Nephron (organoid): ENCODE measurements around the gene IL12RB1.
A peak's percentile ranks its signal among the peaks of the same experiment; 100 is the strongest.

ENCODE experiments used
- H3K27ac Mint-ChIP-seq, 3 experiments: 2 replicates each; pipeline ENCODE4 v1.8.0; 2020; ENCODE audit warnings: mixed read lengths in 3 of 3, mild to moderate bottlenecking in 2 of 3, moderate library complexity in 1 of 3
- H3K27me3 Mint-ChIP-seq: 2 replicates; pipeline ENCODE4 v1.8.0; 2021; ENCODE audit warnings: low read depth, mild to moderate bottlenecking, moderate library complexity, mixed read lengths
- H3K36me3 Mint-ChIP-seq: 2 replicates; pipeline ENCODE4 v1.8.0; 2020; ENCODE audit warnings: low read depth, mixed read lengths
- H3K4me1 Mint-ChIP-seq: 2 replicates; pipeline ENCODE4 v1.8.0; 2020; ENCODE audit warnings: mixed read lengths
- H3K4me3 Mint-ChIP-seq, 3 experiments: 2 replicates each; pipeline ENCODE4 v1.8.0; 2020; ENCODE audit warnings: mild to moderate bottlenecking in 3 of 3, mixed read lengths in 3 of 3, moderate library complexity in 2 of 3
- H3K9me3 Mint-ChIP-seq: 2 replicates; pipeline ENCODE4 v1.8.0; 2020; ENCODE audit warnings: mixed read lengths
- TF ChIP-seq, protein P1 (sequence below), 3 experiments: fragments of 200-600 bp; sonication (generic); IDR thresholded peaks; one replicate each; pipeline ENCODE4 v1.5.0; 2021; ENCODE audit warnings: antibody characterized with exemption in 3 of 3; ENCODE audit not compliant: unreplicated experiment in 3 of 3

IL12RB1 gene

DNA sequence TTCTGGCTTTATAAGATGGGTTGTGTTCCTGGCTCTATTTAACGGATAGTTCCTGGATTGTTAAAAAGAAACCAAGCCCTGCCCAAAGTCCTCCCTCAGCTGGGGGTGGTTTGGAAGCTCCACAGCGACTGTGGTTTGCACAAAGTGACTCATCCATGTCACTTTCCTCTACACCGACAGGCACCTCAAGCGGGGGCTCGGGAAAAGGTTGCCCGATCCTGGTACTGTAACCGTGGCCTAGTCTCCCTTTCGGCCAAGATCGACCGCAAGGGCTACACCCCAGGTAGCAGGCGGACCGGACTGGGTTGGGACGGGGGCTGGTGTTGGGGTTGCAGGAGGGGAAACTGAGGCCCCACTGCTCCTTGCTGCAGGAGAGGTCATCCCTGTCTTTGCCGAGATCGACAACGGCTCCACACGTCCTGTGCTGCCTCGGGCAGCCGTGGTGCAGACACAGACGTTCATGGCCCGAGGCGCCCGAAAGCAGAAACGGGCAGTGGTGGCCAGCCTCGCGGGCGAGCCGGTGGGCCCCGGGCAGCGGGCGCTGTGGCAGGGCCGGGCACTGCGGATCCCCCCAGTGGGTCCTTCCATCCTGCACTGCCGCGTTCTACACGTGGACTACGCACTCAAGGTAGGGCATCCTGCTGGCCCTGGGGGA is 77.2 kb downstream of the IL12RB1 start:
- H3K27me3 Mint-ChIP-seq: peaks cover 6% of the 10 kb centered on the region
- TF ChIP-seq, protein P1, sequence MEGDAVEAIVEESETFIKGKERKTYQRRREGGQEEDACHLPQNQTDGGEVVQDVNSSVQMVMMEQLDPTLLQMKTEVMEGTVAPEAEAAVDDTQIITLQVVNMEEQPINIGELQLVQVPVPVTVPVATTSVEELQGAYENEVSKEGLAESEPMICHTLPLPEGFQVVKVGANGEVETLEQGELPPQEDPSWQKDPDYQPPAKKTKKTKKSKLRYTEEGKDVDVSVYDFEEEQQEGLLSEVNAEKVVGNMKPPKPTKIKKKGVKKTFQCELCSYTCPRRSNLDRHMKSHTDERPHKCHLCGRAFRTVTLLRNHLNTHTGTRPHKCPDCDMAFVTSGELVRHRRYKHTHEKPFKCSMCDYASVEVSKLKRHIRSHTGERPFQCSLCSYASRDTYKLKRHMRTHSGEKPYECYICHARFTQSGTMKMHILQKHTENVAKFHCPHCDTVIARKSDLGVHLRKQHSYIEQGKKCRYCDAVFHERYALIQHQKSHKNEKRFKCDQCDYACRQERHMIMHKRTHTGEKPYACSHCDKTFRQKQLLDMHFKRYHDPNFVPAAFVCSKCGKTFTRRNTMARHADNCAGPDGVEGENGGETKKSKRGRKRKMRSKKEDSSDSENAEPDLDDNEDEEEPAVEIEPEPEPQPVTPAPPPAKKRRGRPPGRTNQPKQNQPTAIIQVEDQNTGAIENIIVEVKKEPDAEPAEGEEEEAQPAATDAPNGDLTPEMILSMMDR (IDR thresholded peaks at IDR 0.05; ENCODE audit: unreplicated experiment in 3 of 3): no peak
- H3K9me3 Mint-ChIP-seq: peaks cover 2% of the 10 kb centered on the region
- no peaks in the 10 kb centered on the region for H3K36me3 Mint-ChIP-seq
- no peak overlapping the region for H3K27ac Mint-ChIP-seq
- peak overlapping the region in 1 of 3 experiments; percentile 34 for H3K4me3 Mint-ChIP-seq
- H3K4me1 Mint-ChIP-seq: peaks cover 11% of the 10 kb centered on the region
